HG03565 (cell line): ENCODE measurements around the gene PDZRN4.
"Not testable (repeated sequence)": the region's sequence is repeated elsewhere in the genome, so short reads cannot be mapped to it uniquely, and the experiment has no call there.

Source experiments
- ATAC-seq: cut with Tn5 transposase; IDR thresholded peaks from one replicate; pipeline ENCODE4 v1.9.1; 2021; ENCODE audit warnings: mild to moderate bottlenecking, moderate library complexity; ENCODE audit not compliant: unreplicated experiment

Gene PDZRN4

GRCh38 chr12:41548926-41549325, 360.8 kb downstream of the PDZRN4 start:
- no peak for ATAC-seq

DNA sequence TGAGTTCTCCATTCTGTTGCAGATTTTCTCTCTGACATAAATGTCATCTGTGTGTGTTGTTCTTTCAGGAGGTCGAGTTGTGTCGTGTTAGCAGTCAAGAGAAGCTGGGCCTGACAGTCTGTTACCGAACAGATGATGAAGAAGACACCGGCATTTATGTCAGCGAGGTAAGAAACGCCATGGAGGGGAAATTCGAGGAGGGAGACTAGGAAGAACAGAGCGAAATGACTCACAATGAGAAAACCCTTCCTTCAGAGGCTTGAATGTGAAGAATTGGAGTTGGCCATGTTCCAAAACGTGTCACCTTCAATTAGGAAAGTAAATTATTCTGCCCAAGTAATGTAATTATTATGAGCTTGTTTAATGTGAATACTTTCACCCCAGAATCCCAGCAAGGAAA, 364.5 kb downstream of the PDZRN4 start:
- no peak for ATAC-seq

- ATAC-seq, result no peak
Observed at GRCh38 chr12:41556176-41556575, 368.1 kb downstream of the PDZRN4 start.

- ATAC-seq, result no peak
Observed at GRCh38 chr12:41557344-41557743, 369.2 kb downstream of the PDZRN4 start.

- ATAC-seq, result no peak
Observed at GRCh38 chr12:41558671-41559070, 370.6 kb downstream of the PDZRN4 start.

- no peak for ATAC-seq
Observed at GRCh38 chr12:41563051-41563450, 374.9 kb downstream of the PDZRN4 start.

DNA sequence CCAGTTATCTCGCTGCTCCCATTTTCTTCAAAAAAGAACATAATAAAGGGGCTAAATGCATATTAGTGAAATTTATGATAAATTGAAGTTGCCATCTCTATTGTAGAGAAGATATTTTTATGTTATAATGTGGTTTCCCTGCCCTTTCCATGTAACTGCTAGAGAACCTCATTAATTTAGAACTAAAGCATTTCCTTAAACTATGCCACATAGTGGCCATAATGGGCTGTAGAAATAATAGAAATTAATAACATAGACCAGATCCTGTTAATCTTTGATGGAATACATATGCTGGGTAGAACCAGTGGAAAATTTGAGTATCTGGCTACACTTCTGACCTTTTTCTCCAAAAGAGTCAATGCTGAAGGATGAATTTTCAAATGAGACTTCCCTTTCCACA, 376.7 kb downstream of the PDZRN4 start:
- ATAC-seq, result no peak

DNA sequence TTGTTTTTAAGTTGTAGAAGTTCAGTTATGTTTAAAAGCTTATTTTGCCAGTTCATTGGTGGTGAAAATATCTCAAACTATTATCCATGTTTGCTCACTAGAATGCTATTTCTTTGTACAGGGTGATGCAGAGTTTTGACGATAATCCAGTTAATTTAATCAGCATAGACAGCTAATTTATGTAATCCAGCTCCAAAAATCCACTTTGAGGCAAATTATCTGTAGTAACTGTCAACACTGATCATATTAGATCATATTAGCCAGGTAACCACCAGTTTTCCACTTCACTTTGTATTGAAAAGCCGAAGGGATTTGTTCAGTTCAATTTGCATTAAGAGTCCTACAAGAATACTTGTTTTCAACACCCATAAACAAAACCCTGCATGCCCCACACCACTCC, 378.6 kb downstream of the PDZRN4 start:
- no peak for ATAC-seq

DNA sequence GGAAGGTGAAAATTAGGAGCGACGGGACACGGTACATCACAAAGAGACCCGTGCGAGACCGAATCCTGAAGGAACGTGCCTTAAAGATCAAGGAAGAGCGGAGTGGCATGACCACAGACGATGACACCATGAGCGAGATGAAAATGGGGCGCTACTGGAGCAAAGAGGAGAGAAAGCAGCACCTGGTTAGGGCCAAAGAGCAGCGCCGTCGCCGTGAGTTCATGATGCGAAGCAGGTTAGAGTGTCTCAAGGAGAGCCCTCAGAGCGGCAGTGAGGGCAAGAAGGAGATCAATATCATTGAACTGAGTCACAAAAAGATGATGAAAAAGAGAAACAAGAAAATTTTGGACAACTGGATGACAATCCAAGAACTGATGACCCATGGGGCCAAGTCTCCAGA, 385.3 kb downstream of the PDZRN4 start:
- ATAC-seq, result no peak

DNA sequence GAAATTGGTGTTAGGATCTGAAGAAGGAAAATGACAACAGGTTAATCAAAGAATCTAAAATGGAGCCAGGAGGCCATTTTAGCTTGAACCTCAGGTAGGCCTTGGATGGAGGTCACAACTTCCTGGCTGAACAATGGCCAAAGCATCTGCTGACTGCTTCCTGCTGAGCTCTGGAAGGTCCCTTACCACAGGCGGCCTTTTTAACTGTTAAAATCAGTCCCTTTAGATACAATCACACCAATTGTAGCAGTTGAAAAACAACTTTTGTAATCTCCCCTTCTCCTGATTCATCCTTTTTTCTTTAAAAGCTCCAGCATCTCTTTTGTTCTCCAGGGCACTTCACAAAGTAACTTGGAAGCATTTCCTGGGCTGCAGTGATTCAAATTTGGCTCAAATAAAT, 388.8 kb downstream of the PDZRN4 start:
- no peak for ATAC-seq

DNA sequence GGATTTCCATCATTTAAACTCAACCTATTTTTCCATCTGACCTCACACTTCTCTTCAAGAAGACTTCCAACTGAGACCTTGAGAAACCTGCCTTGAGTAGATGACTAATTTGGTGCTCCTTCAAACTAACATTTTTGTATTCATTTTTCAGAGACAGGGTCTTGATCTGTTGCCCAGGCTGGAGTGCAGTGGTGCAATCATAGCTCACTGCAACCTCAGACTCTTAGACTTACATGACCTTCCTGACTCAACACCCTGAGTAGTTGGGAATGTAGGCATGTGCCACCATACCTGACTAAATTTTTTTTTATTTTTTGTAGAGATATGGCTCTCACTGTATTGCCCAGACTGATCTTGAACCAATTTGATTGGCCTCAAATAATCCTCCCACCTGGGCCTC, 389.9 kb downstream of the PDZRN4 start:
- ATAC-seq, result no peak

GRCh38 chr12:41585784-41586183, 397.7 kb downstream of the PDZRN4 start:
- ATAC-seq, result peak; percentile 49

- ATAC-seq, result no peak
Observed at GRCh38 chr12:41587574-41587973, 399.5 kb downstream of the PDZRN4 start.

- ATAC-seq, result no peak
Observed at GRCh38 chr12:41589878-41590277, 401.8 kb downstream of the PDZRN4 start.

- no peak for ATAC-seq
Observed at GRCh38 chr12:41596190-41596589, 408.1 kb downstream of the PDZRN4 start.

DNA sequence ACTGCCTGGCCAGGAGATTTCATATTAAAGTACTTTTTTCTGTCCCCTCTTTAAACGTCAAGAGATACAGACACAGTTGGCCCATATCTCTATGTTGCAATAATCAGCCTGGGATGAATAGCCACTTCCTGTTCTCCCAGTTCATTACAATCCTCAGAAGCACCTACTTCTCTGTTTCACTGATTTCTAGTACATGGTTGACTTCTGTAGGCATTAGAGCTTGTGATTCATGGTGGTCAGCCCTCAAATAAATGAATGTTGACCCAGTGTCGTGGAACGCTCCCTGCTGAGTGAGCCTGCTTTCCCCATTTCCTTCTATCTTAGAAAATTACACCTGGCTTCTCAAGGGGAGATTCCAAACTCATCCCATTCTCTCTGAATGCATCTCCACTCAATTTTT, 416.7 kb downstream of the PDZRN4 start:
- ATAC-seq, result no peak

DNA sequence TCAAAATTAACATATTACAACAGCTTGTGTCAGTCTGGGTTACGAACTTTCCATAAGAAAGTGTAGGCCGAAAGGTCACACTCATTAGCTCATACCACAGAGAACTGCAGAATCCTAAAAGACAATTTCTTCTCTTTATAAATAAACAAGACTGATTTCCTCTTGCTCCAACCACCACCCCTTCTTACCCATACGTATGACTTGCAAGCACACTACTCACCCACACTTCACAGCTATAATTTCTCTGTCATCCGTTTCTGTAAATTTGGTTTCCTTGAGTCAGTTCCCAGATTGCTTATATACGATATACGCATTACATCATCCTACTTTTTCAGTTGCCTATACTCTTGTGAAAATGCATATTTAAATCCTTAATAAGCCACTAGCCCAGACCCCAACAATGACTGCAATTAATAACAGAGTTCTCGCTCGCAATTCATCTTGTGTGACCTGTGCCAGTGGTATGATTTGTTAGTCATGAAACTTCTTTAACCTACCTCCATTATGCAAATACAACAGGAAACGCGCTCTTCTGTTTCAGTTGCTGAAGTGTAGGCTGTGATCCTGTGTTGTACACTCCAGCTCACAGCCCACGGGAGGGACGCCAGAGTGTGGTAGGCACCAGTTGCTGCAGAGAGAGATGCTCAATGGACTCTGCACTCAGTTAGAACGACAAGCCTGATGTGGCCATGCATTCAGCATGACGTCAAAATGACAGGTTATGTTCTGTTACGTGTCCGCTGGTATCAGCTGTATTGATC, 417.6 kb downstream of the PDZRN4 start:
- no peak for ATAC-seq

DNA sequence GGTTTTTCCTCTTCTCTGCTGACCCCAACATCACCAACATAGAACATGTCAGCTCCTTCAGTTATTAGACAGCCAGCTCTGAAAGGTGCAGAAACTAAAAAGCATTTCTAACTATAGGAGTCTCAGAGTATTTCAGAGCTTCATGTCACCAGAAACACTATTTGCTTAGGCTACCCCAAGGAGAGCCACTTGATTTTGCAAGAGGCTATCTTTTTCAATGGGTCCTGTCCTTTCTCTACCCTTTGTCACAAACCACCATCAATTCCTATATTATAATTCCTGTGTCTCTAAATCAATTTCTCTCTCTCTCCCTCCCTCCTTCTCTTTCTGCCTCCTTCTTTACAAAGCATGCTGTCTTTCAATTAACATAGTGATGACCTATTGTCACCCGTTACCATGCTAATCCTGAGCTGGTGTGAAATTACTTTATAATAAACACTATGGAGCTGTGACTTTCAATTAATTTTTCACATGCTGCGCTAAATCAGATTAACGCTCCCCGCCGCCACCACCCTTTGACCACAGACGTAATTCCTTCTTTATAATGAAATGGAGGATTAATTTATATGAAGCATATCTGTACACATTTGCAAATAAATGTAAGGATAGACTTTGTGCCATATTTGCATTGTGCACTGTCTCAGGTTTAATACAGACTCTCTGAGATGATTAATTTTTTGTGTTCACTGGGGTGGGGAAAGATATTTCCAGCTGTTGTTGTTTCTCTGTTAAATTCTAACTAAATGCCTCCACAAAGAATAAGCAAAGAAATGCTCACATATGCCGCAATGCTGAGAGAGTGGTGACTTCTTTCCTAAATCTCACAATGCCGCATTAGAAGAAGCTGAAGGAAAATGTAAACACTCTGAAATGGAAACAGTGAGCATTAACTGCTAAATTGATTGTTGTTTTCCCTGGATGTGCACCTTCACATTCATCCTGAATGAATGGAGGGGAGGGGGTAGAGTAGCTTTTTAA, 418.6 kb downstream of the PDZRN4 start:
- no peak for ATAC-seq

GRCh38 chr12:41612892-41613557, 424.9 kb downstream of the PDZRN4 start:
- no peak for ATAC-seq

GRCh38 chr12:41615174-41615573, 427.1 kb downstream of the PDZRN4 start:
- not testable (repeated sequence) for ATAC-seq

DNA sequence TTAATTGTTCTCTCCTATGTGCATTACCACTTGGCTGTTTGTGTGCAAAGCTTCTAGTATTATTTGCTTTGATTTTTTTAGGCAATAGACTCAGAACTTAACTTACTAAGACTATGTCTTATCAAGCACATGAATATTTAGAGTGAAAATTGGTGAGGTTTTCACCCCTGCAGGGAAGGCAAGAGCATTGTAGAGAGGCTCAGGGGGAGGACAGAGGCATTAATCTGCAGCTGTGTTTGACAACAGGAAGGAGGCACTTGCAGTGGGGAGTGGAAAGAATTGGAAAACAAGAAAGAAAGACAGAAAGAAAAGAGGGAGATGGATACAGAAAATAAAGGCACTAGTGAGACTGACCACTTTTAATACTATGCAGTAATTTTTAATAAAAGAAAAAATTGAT, 431.6 kb downstream of the PDZRN4 start:
- no peak for ATAC-seq
